ENCODE measurements around the gene TMEM125. TPM values are rescaled to one million over a fixed set of nuclear protein-coding genes. Genes with fewer than 3 reads are reported as not detected.
A peak's percentile ranks its signal among the peaks of the same experiment; 100 is the strongest.

Gene TMEM125
- total RNA-seq (2021; ENCODE audit: unreplicated experiment) (not detected), Bru-seq, nascent RNA (not detected), BruChase-seq, experiment 1, labeled RNA remaining after a 2-hour chase (not detected), BruChase-seq, experiment 2, labeled RNA remaining after a 6-hour chase (not detected)
- not detected for polyA plus RNA-seq (2012; ENCODE audit: insufficient read length)
- long read RNA-seq, result 0 reads

GRCh38 chr1:43269627-43270375, at the start of gene TMEM125:
TSS of gene TMEM125 (plus strand) at chr1:43269983. CDS start at chr1:43272723, 2,740 bp downstream.
- CTCF ChIA-PET, result no interaction called here
- POLR2A ChIA-PET, result no interaction called here
- Histone ChIP-seq H3K4me3 (ENCODE audit: low read depth in 2 of 2, low read length in 2 of 2) (no peak within 1 kb of the TSS), H3K9me3 (ENCODE audit: control insufficient read depth, insufficient read depth, low read depth, low read length) (no peaks in the 10 kb centered on the region), H3K27ac (ENCODE audit: low read length) (no peak within 1 kb of the TSS), H3K4me1 (ENCODE audit: control insufficient read depth, insufficient read depth, low read length) (no peaks in the 10 kb centered on the region), H3K27me3 (ENCODE audit: control insufficient read depth, insufficient read depth, low read length) (no peaks in the 10 kb centered on the region), H3K36me3 (ENCODE audit: control insufficient read depth, insufficient read depth, low read length) (no peaks in the 10 kb centered on the region)
- DNase-seq (ENCODE audit: low read depth, low spot score), result no peak
- ATAC-seq, result peak; percentile 39; the same call in 1 of the 2 replicates
- intact Hi-C loops (cut with micrococcal nuclease; ENCODE audit: unreplicated experiment) (no loop called here), in situ Hi-C loops (cut with HindIII; ENCODE audit: low pct_unique_long_range_greater_than_20kb, low sequenced_read_pairs) (no loop called here)
- no peak for TF ChIP-seq TCF7L2 (IDR thresholded peaks at IDR 0.05; ENCODE audit: low read depth, low read length)
- TF ChIP-seq REST (IDR thresholded peaks at IDR 0.05; ENCODE audit: insufficient read depth in 1 of 2, low read depth in 2 of 2, low read length in 1 of 2), result no peak
- no peak for TF ChIP-seq CTCF (IDR thresholded peaks at IDR 0.05)
- TF ChIP-seq POLR2AphosphoS5 (IDR thresholded peaks at IDR 0.05; ENCODE audit: low read depth, low read length), result no peak
- no peak for TF ChIP-seq SIN3A (IDR thresholded peaks at IDR 0.05; ENCODE audit: borderline replicate concordance, insufficient read depth, low read depth, low read length)
- no TSS peak for BruUV-seq (replicated peaks)

GRCh38 chr1:43220905-43221778, 48.6 kb upstream of the TMEM125 start:
- no peak for ATAC-seq
- Histone ChIP-seq H3K27me3 (ENCODE audit: control insufficient read depth, insufficient read depth, low read length) (no peaks in the 10 kb centered on the region), H3K4me1 (ENCODE audit: control insufficient read depth, insufficient read depth, low read length) (no peaks in the 10 kb centered on the region), H3K9me3 (ENCODE audit: control insufficient read depth, insufficient read depth, low read depth, low read length) (no peaks in the 10 kb centered on the region), H3K4me3 (ENCODE audit: low read depth in 2 of 2, low read length in 2 of 2) (no peak overlapping the region), H3K36me3 (ENCODE audit: control insufficient read depth, insufficient read depth, low read length) (no peaks in the 10 kb centered on the region), H3K27ac (ENCODE audit: low read length) (no peak overlapping the region)
- in situ Hi-C loops (cut with HindIII; ENCODE audit: low pct_unique_long_range_greater_than_20kb, low sequenced_read_pairs), result no loop called here
- TF ChIP-seq REST (IDR thresholded peaks at IDR 0.05; ENCODE audit: insufficient read depth in 1 of 2, low read depth in 2 of 2, low read length in 1 of 2), result no peak
- no TSS peak for BruUV-seq (replicated peaks)
- ChIA-PET CTCF (no interaction called here), POLR2A (no interaction called here)
- intact Hi-C loops (cut with micrococcal nuclease; ENCODE audit: unreplicated experiment), result no loop called here
- DNase-seq (ENCODE audit: low read depth, low spot score), result no peak
